ENCODE data around the gene USH1C.

USH1C gene

DNA sequence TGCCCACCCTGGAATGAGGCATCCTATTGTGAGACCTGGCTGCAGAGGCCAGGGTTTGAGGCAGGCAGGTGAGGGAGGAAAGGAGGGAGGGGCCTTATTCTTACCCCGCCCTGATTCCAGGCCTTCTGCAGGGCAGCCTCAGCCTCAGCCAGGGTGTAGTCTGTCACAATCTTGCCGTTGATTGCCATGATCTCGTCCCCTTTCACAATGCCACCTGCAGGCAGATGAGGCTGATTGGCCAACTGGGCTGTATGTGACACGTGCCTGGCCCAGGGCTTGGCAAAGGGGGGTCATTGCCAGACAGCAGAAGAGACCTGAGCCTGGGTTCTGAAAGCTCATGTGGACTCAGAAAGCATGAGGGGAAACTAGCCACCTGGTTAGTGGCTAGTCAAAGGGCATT, 46.2 kb downstream of the USH1C start:
- DNase-seq, result peak; percentile 57

DNA sequence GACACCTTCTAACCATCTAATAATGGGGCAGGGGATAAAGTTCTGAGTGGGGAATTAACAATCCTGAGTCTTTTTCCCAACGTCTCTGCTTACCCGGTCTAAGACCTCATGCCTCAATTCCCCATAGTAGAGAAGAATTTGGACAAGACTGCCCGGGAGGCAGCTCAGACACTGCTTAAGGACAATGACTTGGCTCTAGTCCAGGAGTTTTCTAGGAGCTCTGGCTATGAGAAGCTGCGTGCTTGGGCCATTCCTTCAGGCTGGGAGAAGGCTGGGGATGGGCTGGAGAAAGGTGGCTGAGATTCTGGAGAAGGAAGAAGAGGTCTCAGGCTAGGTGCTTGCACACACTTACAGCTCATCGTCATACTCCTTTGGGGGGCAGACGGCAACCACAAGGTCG, 47.8 kb downstream of the USH1C start:
- no peak for DNase-seq

DNA sequence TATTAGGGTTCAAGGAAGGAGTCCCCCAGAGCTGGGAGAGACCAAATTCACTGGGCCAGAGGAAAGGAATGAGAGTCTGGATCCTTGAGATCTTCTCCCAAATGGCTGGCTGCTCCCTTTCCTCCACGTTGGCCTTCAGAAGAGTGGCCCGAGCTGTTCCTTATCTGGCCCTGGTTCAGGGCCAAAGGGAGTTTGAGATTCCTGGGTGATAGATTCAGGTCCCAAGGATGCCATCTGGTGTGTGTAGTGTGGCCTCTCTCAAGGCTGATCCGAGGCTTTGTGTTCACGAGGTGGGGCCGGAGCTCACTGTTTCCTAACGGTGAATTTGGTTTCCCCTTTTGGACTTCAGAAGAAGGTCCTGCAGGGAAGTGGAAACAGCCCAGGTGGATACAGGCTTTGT, 50.2 kb downstream of the USH1C start:
- no peak for DNase-seq

DNA sequence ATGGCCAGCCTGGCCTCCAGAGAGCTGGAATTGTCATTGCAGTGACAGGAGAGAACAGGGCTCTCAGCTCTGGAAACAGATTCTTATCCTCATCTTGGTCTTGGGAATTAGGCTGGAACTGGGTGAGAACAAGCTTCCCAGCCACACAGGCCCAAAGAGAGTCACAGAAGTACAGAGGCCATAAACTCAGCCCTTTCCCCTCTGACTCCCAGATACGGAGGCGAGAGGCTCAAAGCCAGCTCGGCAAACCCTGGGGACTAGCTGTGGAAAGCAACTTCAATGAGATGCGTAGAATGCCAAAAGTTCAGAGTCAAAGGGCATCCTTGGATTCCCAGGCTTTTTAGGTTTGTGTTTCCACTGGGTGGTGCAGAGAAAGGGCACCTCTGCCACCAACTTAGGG, 53.3 kb downstream of the USH1C start:
- no peak for DNase-seq

DNA sequence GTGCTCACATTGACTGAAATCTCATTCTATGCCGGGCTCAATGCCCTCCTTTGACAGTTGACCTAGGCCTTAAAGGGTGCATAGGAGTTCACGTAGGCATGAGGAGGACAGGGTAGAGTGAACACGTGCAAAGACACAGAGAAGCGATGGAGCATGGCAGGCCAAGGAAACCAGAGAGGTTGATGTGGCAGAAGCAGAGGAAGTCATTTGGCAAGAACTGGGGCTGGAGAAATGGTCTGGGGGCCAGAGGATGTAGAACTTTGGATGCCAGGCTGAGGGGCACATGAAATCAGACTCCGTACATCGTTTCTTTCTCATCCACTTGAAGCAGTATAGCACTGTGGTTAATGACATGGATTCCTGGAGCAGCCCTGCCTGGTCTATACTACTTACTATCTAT, 54.0 kb downstream of the USH1C start:
- DNase-seq, result no peak

DNA sequence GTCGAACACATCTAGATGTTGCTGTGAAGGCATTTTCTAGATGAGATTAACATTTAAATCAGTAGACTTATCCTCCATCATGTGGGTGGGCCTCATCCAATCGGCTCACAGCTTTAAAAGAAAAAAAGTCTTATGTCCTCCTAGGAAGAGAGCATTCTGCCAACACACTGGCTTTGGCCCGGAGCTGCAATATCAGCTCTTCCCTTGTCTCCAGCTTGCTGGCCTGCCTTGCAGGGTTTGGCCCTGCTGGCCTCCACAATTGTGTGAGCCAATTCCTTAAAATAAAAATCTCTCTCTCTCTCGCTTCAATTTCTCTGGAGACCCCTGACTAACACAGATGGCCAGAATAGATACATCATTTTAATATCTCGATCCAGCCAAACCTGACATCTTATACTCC, 54.5 kb downstream of the USH1C start:
- DNase-seq, result no peak

DNA sequence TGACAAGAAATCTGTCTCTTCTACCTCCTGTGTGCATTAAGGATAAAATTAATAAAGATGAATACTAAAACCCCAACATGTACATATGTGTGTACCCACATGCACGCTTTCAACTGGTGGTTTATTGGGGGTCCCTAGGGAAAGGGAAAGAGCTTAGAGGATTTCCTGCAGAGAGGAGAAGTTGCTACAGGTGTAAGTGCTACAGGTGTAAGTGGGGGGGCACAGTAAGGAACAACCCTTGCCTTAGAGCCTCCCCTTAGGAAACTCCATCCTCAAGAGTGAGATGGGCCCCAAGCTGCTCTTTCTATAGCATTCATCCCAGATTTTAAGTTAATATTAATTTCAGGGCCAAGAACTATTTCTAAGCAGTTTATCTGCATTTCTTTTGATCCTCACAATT, 55.7 kb downstream of the USH1C start:
- no peak for DNase-seq

DNA sequence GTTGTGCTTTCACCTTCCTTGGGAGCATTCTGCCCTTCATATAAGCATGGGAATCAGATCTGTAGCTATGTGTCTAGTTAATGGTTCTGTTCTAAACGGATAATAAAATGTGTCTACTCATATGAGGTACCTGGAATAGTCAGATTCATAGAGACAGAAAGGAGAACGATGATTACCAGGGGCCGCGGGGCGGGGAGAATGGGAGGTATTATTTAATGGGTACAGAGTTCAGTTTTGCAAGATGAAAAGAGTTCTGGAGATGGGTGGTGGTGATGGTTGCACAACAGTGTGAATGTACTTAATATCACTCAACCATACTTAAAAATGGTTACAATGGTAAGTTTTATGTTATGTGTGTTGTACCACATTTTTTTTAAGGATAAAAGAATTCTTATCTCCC, 57.6 kb downstream of the USH1C start:
- no peak for DNase-seq

DNA sequence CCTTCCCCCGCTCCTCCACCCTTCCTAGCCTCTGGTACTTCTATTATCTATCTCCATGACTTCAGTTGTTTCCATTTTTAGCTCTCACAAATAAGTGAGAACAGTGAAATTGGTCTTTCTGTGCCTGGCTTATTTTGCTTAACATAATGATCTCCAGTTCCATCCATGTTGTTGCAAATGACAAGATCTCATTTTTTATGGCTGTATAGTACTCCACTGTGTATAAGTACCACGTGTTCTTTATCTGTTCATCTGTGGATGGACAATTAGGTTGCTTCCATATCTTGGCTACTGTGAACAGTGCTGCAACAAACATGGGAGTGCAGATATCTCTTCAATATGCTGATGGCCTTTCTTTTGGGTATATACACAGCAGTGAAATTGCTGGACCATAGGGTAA, 60.7 kb downstream of the USH1C start:
- DNase-seq, result no peak

DNA sequence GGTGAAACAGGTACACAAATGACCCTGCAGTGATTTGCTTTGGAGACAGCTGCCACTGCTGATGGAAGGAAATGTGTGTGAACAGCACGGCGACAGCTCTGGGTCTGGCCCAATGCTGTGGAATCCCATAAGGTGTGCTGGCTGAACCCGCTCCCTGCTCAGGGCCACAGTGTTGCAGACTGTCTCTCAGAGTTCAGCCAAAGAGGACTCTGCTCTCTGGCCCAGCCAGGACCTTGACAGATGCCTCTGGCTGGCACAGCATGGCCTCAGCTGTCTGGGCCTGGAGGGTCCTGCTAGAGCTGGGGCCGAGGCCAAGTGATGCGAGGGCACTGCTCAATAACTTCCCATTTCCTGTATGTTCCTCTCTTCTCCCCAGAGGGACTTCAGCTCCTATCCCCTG, 62.3 kb downstream of the USH1C start:
- no peak for DNase-seq

DNA sequence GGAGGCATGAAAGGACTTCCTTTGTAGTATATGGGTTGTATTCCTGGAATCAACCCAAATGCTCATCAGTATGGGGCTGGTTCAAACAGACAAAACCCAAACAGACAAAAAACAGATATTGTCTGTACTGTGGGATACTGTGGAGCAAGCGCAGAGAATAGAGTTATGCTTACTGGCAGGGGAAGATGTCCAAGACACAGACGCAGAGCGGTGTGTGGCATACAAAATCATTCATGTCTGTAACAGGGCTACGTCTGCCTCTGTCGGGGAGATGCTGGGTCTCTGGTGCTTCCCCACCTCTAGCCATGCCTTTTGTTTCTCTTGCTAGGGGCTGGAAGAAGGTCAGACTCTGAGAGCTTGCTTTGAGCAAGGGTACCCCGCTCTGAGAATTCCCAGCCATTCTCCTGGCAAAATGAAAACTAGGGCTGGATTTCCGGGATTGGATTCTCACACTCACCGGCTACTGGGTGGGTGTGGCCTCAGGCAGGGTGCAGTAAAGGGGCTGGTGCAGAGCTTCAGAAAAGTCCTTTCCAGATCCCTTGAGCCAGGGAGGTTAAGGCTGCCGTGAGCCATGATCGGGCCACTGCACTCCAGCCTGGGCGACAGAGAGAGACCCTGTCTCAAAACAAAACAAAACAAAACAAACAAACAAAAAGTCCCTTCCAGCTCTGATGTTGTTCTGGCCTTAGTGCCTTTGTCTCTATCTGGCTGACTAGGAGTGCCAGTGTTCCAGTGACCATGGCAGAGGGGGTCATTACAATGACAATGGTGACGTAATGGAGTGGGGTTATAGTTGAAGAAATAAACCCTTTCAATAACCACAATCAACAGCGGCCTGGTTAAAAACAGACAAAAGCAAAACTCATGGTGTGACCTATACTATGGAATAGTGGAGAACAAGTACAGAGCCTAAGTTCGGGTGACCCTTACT, 64.7 kb downstream of the USH1C start:
- DNase-seq, result peak; percentile 29

DNA sequence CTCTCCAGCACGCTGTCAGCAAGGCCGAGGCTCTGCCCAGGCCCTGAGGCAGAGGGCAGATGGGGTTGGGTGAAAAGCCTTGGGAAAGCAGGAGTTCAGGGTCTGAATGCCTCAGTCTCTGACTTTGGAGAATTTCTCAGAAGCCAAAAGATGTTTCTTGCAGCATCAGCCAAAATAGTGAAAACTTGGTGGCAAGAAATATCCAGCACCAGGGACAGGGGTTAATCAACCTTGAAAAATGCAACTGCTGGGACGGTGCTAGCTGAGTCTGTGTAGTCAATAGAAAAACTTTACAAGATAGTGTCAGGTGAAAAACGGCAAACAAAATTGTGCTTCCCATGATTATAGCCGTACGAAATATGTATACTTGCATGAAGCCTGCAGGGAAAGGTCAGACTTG, 66.1 kb downstream of the USH1C start:
- no peak for DNase-seq

DNA sequence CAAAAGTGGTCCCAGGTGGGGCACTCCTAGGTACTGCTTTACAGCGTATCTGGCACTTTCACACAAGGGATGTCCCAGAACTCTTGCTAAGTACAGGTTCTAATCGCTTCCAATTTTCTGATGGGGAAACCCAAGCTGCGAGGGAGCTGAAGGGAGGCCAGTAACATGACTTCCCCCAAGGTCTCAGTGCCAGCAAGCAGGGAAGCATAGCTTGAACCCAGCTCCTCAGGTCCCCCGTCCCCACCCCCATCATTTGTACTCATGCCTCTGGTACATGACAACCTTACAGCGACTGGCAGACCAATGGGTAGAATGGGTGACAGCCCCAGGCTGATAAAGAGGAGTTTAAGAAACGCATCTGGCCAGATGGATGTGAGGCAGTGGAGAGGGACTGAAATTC, 66.9 kb downstream of the USH1C start:
- no peak for DNase-seq

DNA sequence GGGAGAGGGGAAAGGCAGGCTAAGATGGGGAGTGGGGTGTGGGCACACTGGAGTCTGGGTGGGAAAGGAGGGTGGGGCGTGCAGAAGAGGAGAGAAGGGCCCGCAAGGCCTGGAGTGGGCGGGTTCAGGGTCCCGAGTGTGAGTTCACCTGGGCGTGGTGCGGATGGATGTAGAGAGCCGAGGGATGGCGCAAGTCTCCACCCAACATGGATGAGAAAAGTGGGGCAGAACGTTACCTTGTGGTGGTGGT, 67.2 kb downstream of the USH1C start:
- DNase-seq, result no peak

DNA sequence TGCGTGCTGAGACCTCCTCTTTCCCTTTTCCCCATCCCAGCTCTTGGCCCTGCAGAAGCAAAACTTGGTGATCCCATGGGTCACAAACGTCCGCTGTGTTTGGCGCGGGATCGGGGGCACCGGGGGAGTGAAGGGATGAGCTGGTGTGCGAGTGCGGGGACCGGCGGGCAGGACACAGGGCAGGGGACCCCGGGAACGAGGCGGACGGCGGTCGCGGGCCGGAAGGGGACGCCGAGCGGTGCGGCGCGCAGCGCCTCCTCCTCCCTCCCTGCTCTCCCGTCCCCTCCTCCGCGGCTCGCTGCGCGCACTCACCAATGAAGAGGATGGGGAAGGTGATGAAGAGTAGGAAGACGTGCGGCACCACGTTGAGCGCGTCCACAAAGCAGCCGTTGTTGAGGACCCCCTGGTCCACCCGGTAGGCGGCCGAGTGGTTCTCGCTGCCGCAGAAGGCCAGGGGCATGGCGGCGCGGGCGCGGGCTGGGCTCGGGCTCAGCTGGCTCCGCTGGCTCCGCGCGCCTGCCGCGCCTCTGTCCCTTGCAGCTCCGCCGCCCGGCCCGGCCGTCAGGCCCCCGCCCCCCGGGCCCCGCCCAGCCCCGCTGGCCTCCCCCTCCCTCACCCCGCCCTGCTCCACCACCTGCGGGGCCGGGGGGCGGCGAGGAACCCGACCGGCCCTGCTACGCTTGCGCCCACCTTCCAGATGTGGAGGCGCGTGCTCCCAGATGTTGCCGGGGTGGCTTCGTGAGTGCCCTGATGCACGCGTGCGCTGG, 67.7 kb downstream of the USH1C start, which contains the start of gene ABCC8:
Gene ABCC8 (minus strand): TSS at position 529 of the 767 bp plus-strand sequence. CDS start 69 bp downstream, at position 460.
- no peak for DNase-seq

DNA sequence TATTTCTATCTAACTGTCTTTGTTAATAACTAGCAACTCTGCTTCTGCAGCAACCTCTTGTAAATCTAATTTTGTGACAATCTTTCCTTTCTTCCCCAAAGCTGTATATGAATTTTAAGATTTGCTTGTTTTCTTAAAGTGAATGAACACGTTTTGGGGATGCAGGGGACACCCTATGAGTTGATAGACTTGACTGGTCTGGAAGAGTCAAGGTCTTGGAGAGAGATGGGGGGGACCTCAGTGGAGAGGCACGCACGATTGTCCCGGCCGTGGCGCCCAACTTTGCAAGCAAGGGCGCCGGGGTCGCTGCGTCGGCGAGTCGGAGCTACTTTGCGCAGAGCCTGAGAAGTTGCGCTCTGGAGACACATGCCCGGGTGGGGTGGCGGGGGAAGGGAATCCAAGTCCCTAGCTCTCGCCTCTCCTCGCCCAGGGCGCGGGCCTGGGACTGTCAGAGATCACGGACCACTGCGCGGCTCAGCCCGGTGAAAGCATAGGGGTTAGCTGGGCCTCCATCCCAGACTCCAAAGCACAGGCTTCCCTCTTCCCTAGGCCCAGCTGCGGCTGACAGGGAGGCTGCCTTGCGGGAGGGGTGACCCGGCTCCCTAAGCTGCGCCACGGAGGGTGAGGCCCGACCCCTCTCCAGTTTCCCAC, 68.4 kb downstream of the USH1C start:
- DNase-seq, result no peak

DNA sequence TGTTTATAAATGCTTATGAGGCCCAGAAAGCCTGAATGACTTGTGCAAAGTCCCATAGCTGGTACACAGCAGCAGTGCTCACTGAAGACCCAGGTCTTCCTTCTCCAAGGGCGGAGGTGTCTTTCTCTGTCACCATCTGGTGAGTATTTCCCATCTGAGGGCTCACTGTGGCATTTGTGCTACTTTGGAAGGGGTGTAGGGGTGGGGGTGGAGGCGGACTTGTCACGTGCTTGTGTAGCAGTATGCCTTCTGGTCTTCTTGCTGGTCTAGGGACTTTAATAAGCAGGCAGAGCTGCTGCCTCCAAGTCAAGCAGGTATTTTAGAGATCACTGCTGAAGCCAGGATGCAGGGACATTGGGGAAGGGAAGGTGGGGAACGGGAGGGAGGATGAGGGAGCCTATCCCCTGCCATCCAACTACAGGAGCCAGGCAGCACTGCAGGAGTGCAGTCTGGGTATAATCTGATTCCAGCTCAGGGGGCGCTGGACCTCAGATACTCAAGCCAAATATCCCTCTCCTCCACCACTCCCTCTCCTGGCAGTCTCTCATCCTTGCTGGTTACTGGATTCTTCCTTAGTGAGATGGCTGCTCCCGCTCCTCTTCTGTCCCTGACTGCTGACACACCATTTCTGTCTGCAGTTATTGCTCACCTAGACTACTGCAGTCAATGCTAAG, 71.0 kb downstream of the USH1C start:
- no peak for DNase-seq

DNA sequence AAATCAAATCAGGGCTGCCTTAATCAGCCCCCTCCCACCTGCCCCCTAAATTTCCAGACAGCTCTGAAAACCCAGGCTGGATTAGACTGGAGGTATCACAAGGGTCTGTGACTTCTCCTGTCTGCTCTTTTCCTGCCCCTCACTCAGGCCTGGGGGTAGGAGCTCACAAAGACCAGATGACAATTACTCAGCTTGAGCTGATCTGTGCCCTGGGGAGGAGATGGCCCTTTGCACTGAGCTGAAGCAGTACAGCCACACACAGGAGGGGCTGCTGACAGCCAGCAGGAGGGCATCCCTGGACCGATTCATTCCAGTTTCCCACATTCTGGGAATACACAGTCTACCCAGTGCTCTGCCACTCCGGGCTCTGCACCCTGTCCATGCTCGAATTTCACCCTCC, 71.7 kb downstream of the USH1C start:
- DNase-seq, result no peak

DNA sequence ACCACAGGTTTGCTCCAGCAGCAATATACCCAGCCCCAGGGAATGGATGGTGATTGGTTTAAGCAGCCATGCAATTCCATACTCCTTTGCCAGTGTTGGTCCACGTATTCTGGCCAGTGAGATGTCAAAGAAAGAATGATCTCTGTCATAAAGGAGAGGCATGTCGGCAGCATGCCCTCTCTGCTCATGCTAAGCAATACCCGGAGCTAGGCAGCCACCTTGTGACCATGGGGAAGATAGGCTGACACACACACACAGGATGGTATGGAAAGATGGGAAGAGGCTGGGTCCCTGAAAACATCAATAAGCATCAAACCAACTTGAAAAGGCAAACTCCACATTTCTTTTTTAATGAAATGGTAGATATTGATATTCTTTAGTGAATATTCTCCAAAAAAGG, 72.7 kb downstream of the USH1C start:
- no peak for DNase-seq

DNA sequence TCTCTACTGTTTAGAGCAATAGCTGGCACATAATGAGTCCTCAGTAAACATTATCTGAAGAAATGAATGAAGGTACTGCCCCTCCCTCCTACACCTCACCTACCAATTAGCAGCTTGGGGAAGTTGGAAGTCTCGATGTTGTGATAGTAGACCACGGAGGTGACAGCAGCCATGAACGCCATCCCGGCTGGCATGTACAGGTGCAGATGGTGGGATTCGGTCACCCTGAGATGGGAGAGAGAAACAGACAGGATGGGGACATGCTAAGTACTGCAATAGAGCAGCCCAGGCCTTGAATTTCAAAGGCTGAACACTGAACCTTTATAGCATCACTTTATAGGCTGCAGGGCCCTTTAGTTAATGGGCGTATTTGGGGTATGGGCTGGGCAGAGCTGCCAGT, 74.2 kb downstream of the USH1C start:
- no peak for DNase-seq

DNA sequence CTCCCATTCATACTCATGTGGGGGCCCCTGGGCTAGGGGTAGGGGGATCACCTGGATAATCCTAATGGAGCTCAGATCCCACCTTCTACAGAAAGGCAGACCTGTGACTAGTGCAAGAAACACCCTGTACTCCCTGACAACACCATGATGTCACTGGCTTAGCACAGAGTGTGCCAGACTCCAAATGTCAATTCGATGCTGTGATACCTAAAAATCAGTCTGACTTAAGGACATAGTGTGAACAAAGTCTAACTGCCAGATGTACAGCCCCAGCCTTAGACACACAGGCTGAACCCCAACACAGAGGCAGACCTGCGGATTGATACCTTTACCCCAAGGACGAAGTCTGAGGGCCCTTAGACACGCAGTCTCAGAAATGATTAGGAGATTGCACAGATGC, 76.1 kb downstream of the USH1C start:
- DNase-seq, result no peak

DNA sequence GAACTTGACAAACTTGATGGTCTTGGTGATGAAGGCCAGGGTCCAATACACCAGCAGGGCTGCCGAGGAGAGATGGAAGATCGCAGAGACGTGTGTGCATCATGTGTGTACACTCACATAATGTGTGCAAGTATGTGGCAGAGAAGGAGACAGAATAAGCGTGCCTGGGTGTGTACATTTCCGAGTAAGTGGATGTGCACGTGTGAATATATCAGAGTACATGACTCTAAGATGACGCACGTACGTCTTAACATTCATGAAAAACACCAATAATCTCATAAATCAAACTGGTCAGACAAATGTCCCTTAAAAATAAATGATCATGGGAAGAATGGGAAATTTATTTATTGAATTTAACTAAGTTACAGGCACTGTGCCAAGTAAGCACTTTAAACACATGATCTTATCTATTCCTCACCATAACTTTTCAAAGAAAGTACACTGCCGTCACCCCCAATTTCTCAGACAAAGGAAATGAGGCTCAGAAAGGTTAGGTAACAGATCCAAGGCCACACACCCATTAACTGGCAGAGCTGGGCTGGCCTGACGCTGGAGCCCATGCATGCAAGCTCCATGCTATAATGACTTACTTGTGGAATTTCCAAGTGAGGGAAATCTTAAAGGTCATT, 80.6 kb downstream of the USH1C start:
- no peak for DNase-seq

DNA sequence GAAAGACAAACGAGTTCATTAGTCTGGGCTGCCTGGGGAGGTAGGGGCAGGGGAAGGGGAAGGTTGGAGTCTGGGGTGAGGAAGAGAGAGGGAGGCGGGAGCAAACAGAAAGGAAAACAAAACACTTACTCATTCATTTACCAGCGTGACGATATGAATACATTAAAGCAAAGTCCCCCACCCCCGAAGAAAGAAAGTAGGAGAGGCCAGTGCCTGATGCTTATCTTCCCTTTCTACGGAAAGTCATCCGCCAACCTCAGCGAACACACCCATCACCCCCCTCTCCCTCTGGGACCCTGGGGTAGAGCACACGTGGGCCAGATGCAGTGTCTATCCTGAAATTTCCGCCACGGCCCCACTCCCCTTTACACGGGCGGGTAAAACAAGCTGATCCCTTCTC, 81.3 kb downstream of the USH1C start:
- DNase-seq, result no peak

All from NCI-H2029 treated with DMSO at 0.1 percent for 48 hours (cell line).